ENCODE data around the gene MRGPRF.
"Not testable (repeated sequence)": the region's sequence is repeated elsewhere in the genome, so short reads cannot be mapped to it uniquely, and the experiment has no call there.

Gene MRGPRF

DNA sequence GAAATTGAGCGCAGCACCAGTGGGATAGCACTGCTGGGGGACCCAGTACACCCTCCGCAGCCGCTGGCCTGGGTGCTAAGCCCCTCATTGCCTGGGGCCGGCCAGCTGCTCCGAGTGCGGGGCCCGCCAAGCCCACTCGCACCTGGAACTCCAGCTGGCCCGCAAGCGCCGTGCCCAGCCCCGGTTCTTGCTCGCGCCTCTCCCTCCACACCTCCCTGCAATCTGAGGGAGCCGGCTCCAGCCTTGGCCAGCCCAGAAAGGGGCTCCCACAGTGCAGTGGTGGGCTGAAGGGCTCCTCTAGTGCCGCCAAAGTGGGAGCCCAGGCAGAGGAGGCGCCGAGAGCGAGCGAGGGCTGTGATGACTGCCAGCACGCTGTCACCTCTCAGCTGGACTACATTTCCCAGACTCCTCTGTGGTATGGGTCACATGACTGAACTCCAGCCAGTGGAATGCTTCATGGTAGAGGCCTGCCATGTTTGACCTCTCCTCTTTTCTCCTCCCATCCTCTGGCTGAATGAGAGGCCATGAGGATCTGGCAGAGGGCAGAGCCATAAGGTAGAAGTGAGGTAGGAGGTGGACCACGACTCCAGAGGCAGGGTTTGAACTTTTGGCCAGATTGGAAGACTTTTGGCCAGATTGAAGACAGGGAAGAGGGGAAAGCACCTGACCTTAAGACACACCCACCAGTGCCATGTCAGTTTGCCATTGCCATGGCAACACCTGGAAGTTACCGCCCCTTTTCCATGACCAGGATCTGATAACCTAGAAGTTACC lies 38.4 kb downstream of the MRGPRF start:
- peak; percentile 35 for DNase-seq (ENCODE audit: low read depth, low spot score)
- H3K4me3 ChIP-seq (ENCODE audit: low read length), result no peak overlapping the region

DNA sequence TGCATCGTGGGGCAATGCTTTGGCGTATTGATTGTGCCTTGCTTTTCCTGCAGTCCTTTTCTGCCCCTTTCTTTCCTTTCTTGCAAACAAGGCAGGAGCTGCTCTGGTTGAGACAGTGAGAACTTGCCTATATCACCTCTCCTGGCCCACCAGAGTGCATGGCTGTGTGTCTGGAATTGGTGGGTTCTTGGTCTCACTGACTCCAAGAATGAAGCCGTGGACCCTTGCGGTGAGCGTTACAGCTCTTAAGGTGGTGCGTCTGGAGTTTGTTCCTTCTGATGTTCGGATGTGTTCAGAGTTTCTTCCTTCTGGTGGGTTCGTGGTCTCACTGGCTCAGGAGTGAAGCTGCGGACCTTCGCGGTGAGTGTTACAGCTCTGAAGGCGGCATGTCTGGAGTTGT lies 39.3 kb downstream of the MRGPRF start:
- H3K4me3 ChIP-seq (ENCODE audit: low read length); DNase-seq (ENCODE audit: low read depth, low spot score): not testable (repeated sequence)

DNA sequence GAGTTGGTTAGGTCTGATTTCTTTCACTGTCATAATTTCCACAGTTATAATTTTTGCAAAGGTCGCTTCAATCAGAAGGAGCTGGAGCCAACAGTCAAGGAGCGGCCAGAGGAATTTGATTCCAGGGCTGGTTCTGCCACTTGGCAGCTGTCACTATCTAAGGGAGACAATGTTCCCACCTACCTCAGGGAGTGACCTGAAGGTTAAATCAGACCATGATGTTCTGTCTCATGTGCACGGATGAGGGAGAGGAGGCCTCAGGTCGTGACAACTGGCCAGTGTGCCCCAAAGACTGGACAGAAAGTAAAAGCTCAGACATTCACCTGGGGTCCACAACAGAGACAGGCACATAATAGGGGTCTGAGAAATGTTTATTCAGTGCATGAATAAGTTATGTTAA lies 39.8 kb downstream of the MRGPRF start:
- no peak for DNase-seq (ENCODE audit: low read depth, low spot score)
- H3K4me3 ChIP-seq (ENCODE audit: low read length), result no peak overlapping the region

DNA sequence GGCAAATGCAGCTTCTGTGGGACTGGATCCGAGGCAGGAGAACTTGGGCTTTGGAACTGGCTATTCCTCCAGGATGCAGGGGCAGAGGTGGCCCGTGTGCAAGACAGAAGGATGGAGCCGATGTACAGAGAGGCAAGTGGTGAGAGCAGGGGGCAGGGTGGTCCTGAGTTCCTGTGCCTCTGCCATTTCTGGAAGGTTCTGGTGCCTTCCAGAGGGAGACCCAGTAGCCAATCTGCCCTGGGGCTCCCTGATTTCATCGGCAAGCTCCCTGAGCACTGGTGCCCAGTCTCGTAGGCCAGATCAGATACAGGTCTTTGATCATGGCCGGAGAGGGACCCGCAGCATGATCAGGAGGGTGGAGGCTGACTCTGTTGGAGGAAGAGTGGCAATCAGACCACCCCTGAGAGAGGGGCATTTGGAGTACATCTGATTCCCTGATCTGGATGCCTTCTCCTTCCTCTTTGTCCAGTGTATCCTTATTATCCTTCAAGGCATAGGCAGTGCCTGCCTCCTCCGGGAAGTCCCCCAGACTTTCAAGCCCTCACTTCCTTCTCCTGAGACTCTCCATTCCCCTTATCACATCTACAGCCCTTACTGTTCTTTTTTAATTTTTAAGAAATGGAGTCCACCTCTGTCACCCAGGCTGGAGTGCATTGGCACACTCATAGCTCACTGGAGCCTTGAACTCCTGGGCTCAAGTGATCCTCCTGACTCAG lies 42.0 kb downstream of the MRGPRF start:
- no peak overlapping the region for H3K4me3 ChIP-seq (ENCODE audit: low read length)
- no peak for DNase-seq (ENCODE audit: low read depth, low spot score)

- H3K4me3 ChIP-seq (ENCODE audit: low read length), result no peak overlapping the region
- DNase-seq (ENCODE audit: low read depth, low spot score), result no peak
Observed at GRCh38 chr11:68969386-68969785, 43.7 kb downstream of the MRGPRF start.

DNA sequence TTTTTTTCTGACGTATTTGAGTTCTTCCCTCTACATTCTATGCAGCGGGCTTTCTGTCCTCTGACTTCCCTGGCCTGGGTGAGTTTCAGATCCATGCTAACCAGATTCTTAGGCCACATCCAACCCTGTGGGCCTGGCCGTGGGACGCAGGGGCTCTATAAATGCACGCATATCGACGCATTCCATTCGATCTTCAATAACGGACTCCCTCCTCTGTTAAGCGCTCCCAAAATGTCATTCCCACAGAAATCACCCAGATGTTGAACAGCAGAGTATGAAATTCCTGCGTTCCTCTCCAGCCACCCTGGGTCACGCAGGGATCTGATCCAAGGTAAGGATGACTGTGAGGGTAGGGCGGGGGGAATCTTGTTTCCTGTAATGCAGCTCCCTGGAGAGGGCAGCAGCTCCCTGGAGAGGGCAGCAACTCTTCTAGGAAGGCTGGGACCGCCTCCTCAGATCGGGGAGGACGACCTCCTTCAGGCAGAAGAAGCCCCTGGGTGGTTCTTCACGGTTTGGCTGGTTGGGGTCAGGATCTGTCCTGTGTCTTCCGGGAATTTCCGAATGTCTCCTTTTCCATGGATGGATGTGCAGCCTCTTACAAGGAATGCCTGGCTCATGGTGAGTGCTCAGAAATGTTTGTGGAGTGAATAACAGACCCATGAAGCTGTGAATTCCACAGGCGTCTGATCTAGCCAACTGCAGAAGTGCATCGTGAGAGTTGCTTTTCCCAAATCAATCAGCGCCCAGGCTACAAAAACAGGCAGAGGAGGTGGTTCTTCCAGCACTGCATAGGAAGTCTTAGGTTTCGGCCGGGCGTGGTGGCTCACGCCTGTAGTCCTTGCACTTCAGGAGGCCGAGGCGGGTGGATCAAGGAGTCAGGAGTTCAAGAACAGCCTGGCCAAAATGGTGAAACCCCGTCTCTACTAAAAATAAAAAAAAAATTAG lies 44.5 kb downstream of the MRGPRF start:
- H3K4me3 ChIP-seq (ENCODE audit: low read length), result no peak overlapping the region
- DNase-seq (ENCODE audit: low read depth, low spot score), result no peak

DNA sequence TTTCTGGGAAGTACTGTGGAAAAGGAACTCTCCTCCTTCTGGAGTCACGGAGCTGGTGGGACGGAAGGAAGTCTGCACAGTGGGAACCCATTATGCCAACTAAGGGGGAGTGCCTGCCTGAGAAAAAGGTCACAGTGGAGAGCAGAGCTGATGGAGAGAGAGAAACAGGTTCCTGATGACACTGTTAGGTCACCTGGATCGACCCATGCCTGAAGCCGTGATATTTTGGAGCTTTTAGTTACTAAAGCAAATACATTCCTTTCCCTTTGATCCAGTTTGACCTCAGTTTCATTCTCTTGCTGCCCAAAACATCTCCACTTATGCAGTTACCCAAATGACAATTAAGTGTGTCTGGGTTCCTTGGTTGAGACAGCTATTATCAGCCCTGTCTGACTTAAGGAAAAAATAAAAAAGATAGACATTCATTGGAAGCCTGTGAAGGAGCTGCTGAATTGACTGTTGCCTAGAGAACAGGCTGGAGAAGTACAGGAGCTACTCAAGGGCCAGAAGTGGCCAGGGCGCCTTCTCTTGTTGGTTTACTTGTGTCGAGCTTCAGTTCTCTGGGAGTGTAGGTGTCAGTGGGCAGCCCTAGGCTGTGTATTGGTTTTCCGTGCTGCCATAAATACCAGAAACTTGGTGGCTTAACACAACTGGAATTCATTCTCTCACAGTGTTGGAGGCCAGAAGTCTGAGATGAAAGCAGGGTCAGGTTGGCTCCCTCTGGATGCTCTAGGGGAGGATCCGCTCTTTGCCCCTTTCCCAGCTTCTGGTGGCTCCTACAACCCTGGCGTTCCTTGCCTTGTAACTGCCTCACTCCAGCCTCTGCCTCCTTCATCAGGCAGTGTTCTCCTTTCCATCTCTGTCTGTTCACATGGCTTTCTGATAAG lies 45.9 kb downstream of the MRGPRF start:
- H3K4me3 ChIP-seq (ENCODE audit: low read length), result no peak overlapping the region
- no peak for DNase-seq (ENCODE audit: low read depth, low spot score)

DNA sequence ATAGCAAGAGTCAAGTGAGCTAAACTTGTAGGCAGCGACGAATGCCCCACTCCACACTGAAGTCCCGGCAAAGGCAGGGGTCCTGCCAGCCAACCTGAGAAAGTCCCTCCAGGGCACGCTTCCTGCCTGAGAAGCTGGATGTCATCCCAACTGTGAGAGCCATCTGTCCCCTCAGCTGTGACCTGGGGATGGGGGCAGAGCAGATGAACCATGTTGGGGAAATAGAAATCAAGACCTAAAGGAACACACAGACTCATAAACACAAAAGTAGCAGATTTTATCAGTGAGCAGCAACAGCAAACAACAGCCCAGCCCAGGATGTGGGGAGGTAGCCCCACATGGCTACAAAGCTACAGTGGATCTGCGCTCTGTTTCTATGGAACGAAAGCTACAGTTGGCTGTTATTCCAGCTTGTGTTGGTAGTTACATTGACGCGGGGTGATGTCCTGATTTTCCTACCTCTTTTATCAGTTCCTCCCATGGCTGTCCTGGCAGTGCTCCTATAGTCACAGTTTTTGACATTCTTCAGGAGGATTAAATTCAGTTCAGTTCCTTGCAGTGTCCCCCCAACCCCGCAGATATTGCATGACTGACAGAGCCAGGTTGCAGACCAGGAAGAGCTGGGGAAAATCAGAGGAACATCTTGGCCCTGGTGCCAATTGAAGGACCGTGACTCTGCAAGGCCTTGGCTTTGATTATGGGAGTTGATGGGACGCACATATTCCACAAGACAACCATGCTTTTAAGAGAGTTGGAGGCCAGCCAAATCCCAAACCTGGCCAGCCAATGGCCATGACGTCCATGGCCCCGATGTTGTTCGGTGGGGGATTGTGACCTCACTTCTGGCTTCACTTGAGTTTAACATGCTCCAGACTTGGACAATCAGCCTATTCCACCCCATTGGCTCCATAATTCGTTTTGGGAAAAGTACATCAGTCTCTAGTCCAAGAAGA lies 46.9 kb downstream of the MRGPRF start:
- peak overlapping the region; percentile 18 for H3K4me3 ChIP-seq (ENCODE audit: low read length)
- DNase-seq (ENCODE audit: low read depth, low spot score), result peak; percentile 80

DNA sequence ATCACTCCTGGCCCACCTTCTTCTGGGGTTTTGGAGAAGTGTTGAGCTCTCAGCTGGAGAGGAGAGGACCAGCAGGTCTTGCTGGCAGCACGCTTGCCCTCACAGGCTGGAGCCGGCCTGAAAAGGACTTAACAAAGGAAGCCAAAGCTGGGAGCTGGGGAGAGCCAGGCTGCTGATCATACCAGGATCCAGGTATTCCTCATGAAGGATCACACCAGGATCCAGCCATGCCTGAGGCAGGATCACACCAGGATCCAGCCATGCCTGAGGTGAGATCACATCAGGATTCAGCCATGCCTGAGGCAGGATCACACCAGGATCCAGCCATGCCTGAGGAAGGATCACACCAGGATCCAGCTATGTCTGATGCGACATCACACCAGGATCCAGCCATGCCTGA lies 49.3 kb downstream of the MRGPRF start:
- peak overlapping the region; percentile 49 for H3K4me3 ChIP-seq (ENCODE audit: low read length)

GRCh38 chr11:68962527-68963250 lies 50.4 kb downstream of the MRGPRF start:
- H3K4me3 ChIP-seq (ENCODE audit: low read length), result peak overlapping the region; percentile 49
- DNase-seq (ENCODE audit: low read depth, low spot score), result peak; percentile 73

More for the DNA sequence above, 49.3 kb downstream of the MRGPRF start:
- no peak for DNase-seq (ENCODE audit: low read depth, low spot score)

GRCh38 chr11:68961245-68961644 lies 51.8 kb downstream of the MRGPRF start:
- H3K4me3 ChIP-seq (ENCODE audit: low read length), result no peak overlapping the region
- no peak for DNase-seq (ENCODE audit: low read depth, low spot score)

- no peak for DNase-seq (ENCODE audit: low read depth, low spot score)
Observed at GRCh38 chr11:68960294-68961071, 52.6 kb downstream of the MRGPRF start.

GRCh38 chr11:68959465-68960293 lies 53.4 kb downstream of the MRGPRF start:
- no peak overlapping the region for H3K4me3 ChIP-seq (ENCODE audit: low read length)
- DNase-seq (ENCODE audit: low read depth, low spot score), result no peak

More at GRCh38 chr11:68960294-68961071, 52.6 kb downstream of the MRGPRF start:
- H3K4me3 ChIP-seq (ENCODE audit: low read length), result no peak overlapping the region

GRCh38 chr11:68958211-68958610 lies 54.8 kb downstream of the MRGPRF start:
- H3K4me3 ChIP-seq (ENCODE audit: low read length), result no peak overlapping the region
- no peak for DNase-seq (ENCODE audit: low read depth, low spot score)

GRCh38 chr11:68956547-68957254 lies 56.3 kb downstream of the MRGPRF start:
- no peak overlapping the region for H3K4me3 ChIP-seq (ENCODE audit: low read length)

More at GRCh38 chr11:68956547-68957254, 56.3 kb downstream of the MRGPRF start:
- DNase-seq (ENCODE audit: low read depth, low spot score), result no peak
